ENCODE data around the gene CHST10. TPM values are rescaled to one million over a fixed set of nuclear protein-coding genes. Genes with fewer than 3 reads are reported as not detected.

CHST10 gene
- total RNA-seq, 1 experiment from 2014 or later, result 13.4 TPM

DNA sequence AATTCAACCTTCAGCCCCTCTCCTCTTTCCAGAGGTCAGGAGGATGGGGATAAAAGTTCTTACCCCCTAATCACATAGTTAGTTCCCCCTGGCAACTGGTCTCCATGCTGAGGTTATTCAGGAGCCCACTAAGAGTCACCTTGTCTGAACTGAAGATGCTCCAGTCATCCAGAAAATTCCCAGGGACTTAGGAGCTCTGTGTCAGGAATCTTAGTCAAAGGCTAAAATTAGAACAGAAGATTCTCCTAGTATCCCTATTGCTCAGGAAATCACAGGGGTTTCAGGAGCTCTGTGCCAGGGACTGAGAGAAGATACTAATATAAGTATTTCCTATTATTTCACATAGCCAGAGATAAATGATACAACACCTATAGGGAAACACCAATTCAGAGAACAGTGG is 57.9 kb downstream of the CHST10 start:
- no peaks in the 10 kb centered on the region for H4K20me1 ChIP-seq (ENCODE audit: low read length)
- H3K4me1 ChIP-seq (ENCODE audit: insufficient read depth, low read length), result no peaks in the 10 kb centered on the region
- no peaks in the 10 kb centered on the region for H3K27me3 ChIP-seq (ENCODE audit: low read length)
- H2AFZ ChIP-seq (ENCODE audit: low read length), result no peak overlapping the region
- H3K9me2 ChIP-seq (replicated peaks; ENCODE audit: low read length), result no peaks in the 10 kb centered on the region
- POLR2A ChIA-PET (ENCODE audit: unreplicated experiment), result no interaction called here
- ATAC-seq (no peak), DNase-seq (no peak)
- TF ChIP-seq, protein P1, sequence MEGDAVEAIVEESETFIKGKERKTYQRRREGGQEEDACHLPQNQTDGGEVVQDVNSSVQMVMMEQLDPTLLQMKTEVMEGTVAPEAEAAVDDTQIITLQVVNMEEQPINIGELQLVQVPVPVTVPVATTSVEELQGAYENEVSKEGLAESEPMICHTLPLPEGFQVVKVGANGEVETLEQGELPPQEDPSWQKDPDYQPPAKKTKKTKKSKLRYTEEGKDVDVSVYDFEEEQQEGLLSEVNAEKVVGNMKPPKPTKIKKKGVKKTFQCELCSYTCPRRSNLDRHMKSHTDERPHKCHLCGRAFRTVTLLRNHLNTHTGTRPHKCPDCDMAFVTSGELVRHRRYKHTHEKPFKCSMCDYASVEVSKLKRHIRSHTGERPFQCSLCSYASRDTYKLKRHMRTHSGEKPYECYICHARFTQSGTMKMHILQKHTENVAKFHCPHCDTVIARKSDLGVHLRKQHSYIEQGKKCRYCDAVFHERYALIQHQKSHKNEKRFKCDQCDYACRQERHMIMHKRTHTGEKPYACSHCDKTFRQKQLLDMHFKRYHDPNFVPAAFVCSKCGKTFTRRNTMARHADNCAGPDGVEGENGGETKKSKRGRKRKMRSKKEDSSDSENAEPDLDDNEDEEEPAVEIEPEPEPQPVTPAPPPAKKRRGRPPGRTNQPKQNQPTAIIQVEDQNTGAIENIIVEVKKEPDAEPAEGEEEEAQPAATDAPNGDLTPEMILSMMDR (conservative IDR thresholded peaks at IDR 0.05; ENCODE audit: low read depth, low read length), result no peak
- TF ChIP-seq EZH2phosphoT487 (IDR thresholded peaks at IDR 0.05; ENCODE audit: borderline replicate concordance, low read length) (no peak), EZH2 (IDR thresholded peaks at IDR 0.05; ENCODE audit: low read length, unreplicated experiment) (no peak)
- H3K9ac ChIP-seq (ENCODE audit: low read length), result no peak overlapping the region
- no peaks in the 10 kb centered on the region for H3K79me2 ChIP-seq (ENCODE audit: low read length)
- BruUV-seq (replicated peaks), result no TSS peak
- peaks cover 7% of the 10 kb centered on the region; the same call in 1 of the 2 replicates for H3K9me3 ChIP-seq (ENCODE audit: low read length)
- no peaks in the 10 kb centered on the region for H3F3A ChIP-seq (ENCODE audit: low read length, unreplicated experiment)
- H3K4me2 ChIP-seq (ENCODE audit: low read length), result no peak overlapping the region
- CTCF ChIA-PET, result no interaction called here
- intact Hi-C loops (cut with micrococcal nuclease), result no loop called here
- no peak overlapping the region for H3K27ac ChIP-seq (ENCODE audit: low read length)
- H3K4me3 ChIP-seq (ENCODE audit: low read length), result no peak overlapping the region
- H3K36me3 ChIP-seq (ENCODE audit: low read depth, low read length), result no peaks in the 10 kb centered on the region

DNA sequence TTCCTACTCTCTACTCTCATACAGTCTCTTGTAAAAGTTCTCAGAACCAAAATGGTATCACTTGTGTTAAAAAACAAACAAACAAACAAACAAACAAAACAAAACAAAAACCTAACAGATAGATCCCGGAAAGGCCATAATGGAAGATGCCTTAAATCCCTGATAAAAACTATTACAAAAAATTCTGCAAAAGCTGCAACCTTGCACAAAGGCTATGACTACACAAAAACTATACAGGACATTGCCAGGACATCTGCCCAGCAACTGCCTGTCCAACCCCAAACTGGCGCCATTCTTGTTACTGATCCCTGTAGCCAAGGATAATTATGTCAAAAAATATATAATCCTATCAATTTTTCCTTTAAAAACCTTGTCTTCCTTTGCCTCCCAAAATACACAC is 58.9 kb downstream of the CHST10 start:
- Histone ChIP-seq H2AFZ (ENCODE audit: low read length) (no peak overlapping the region), H3K36me3 (ENCODE audit: low read depth, low read length) (no peaks in the 10 kb centered on the region), H3K27ac (ENCODE audit: low read length) (no peak overlapping the region), H3K4me1 (ENCODE audit: insufficient read depth, low read length) (no peaks in the 10 kb centered on the region), H3K9me2 (replicated peaks; ENCODE audit: low read length) (no peaks in the 10 kb centered on the region), H3K9me3 (ENCODE audit: low read length) (peaks cover 7% of the 10 kb centered on the region; the same call in 1 of the 2 replicates), H3K4me3 (ENCODE audit: low read length) (no peak overlapping the region), H4K20me1 (ENCODE audit: low read length) (no peaks in the 10 kb centered on the region), H3K4me2 (ENCODE audit: low read length) (no peak overlapping the region), H3K79me2 (ENCODE audit: low read length) (no peaks in the 10 kb centered on the region), H3K27me3 (ENCODE audit: low read length) (no peaks in the 10 kb centered on the region), H3K9ac (ENCODE audit: low read length) (no peak overlapping the region), H3F3A (ENCODE audit: low read length, unreplicated experiment) (no peaks in the 10 kb centered on the region)
- ATAC-seq, result no peak
- TF ChIP-seq, protein P1 (conservative IDR thresholded peaks at IDR 0.05; ENCODE audit: low read depth, low read length), result no peak
- TF ChIP-seq EZH2phosphoT487 (IDR thresholded peaks at IDR 0.05; ENCODE audit: borderline replicate concordance, low read length) (no peak), EZH2 (IDR thresholded peaks at IDR 0.05; ENCODE audit: low read length, unreplicated experiment) (no peak)
- CTCF ChIA-PET, result no interaction called here
- POLR2A ChIA-PET (ENCODE audit: unreplicated experiment), result no interaction called here
- no TSS peak for BruUV-seq (replicated peaks)
- intact Hi-C loops (cut with micrococcal nuclease), result no loop called here
- DNase-seq, result no peak

DNA sequence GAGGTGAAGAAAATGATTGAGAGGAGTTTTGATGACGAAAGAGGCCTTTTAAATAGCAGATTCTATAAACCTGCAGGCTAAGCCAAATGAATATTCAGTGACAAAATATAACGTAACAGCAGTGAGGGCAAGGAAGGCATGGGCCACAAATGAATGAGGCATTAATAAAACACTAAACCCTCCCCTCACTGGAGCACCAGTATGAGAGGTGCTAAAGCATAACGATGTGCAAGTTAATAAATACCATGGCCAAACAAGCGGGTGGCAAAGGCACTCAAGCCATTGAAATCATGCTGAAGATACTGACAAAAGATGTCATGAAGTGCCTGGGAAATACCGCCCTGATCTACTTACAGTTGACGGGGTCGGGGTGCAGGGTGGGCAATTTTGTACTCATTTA is 64.9 kb downstream of the CHST10 start:
- no peak overlapping the region for H3K9ac ChIP-seq (ENCODE audit: low read length)
- ChIA-PET CTCF (no interaction called here), POLR2A (ENCODE audit: unreplicated experiment) (no interaction called here)
- no peak overlapping the region for H2AFZ ChIP-seq (ENCODE audit: low read length)
- H3K36me3 ChIP-seq (ENCODE audit: low read depth, low read length), result no peaks in the 10 kb centered on the region
- H3K27me3 ChIP-seq (ENCODE audit: low read length), result no peaks in the 10 kb centered on the region
- no peak overlapping the region for H3K27ac ChIP-seq (ENCODE audit: low read length)
- ATAC-seq (no peak), DNase-seq (no peak)
- no peaks in the 10 kb centered on the region for H3K9me2 ChIP-seq (replicated peaks; ENCODE audit: low read length)
- H3F3A ChIP-seq (ENCODE audit: low read length, unreplicated experiment), result no peaks in the 10 kb centered on the region
- H3K4me1 ChIP-seq (ENCODE audit: insufficient read depth, low read length), result no peaks in the 10 kb centered on the region
- no TSS peak for BruUV-seq (replicated peaks)
- H3K79me2 ChIP-seq (ENCODE audit: low read length), result no peaks in the 10 kb centered on the region
- TF ChIP-seq EZH2phosphoT487 (IDR thresholded peaks at IDR 0.05; ENCODE audit: borderline replicate concordance, low read length) (no peak), EZH2 (IDR thresholded peaks at IDR 0.05; ENCODE audit: low read length, unreplicated experiment) (no peak)
- TF ChIP-seq, protein P1 (conservative IDR thresholded peaks at IDR 0.05; ENCODE audit: low read depth, low read length), result no peak
- H3K4me3 ChIP-seq (ENCODE audit: low read length), result no peak overlapping the region
- 0 out of 2 replicates have a peak, but pooled peaks cover 4% of the 10 kb centered on the region for H3K9me3 ChIP-seq (ENCODE audit: low read length)
- no peaks in the 10 kb centered on the region for H4K20me1 ChIP-seq (ENCODE audit: low read length)
- H3K4me2 ChIP-seq (ENCODE audit: low read length), result no peak overlapping the region
- intact Hi-C loops (cut with micrococcal nuclease), result no loop called here
